GM18505 (cell line): ENCODE data around the gene GSAP.
A peak's percentile ranks its signal among the peaks of the same experiment; 100 is the strongest.
"Not testable (repeated sequence)": the region's sequence is repeated elsewhere in the genome, so short reads cannot be mapped to it uniquely, and the experiment has no call there.

Source experiments
- ATAC-seq: cut with Tn5 transposase; IDR thresholded peaks from one replicate; pipeline ENCODE4 v1.9.1; 2021; ENCODE audit not compliant: unreplicated experiment
- POLR2A ChIP-seq: IDR thresholded peaks from 4 replicates; pipeline ENCODE4 v1.6.1; 2011; ENCODE audit warnings: borderline replicate concordance; ENCODE audit not compliant: insufficient read depth, insufficient read length; ENCODE audit errors: extremely low read depth

GSAP gene

GRCh38 chr7:77352665-77353406 lies 63.3 kb downstream of the GSAP start:
- ATAC-seq: no peak
- TF ChIP-seq POLR2A: no peak

GRCh38 chr7:77351539-77352004 lies 64.6 kb downstream of the GSAP start:
- peak; percentile 90 for ATAC-seq
- TF ChIP-seq POLR2A: no peak

GRCh38 chr7:77349141-77349540 lies 67.0 kb downstream of the GSAP start:
- TF ChIP-seq POLR2A: no peak
- no peak for ATAC-seq

GRCh38 chr7:77348371-77348813 lies 67.8 kb downstream of the GSAP start:
- no peak for ATAC-seq
- TF ChIP-seq POLR2A: no peak

GRCh38 chr7:77346441-77346840 lies 69.7 kb downstream of the GSAP start:
- no peak for TF ChIP-seq POLR2A
- no peak for ATAC-seq

- ATAC-seq: not testable (repeated sequence)
Observed at GRCh38 chr7:77345426-77345825, 70.7 kb downstream of the GSAP start.

GRCh38 chr7:77339726-77340125 lies 76.4 kb downstream of the GSAP start:
- ATAC-seq: no peak
- TF ChIP-seq POLR2A: no peak

- ATAC-seq: no peak
- no peak for TF ChIP-seq POLR2A
Observed at GRCh38 chr7:77338883-77339629, 77.1 kb downstream of the GSAP start.

GRCh38 chr7:77338260-77338659 lies 77.9 kb downstream of the GSAP start:
- no peak for ATAC-seq
- no peak for TF ChIP-seq POLR2A

GRCh38 chr7:77337456-77337990 lies 78.6 kb downstream of the GSAP start:
- TF ChIP-seq POLR2A: no peak

GRCh38 chr7:77335581-77335980 lies 80.6 kb downstream of the GSAP start:
- ATAC-seq: no peak
- TF ChIP-seq POLR2A: no peak

More at GRCh38 chr7:77337456-77337990, 78.6 kb downstream of the GSAP start:
- ATAC-seq: no peak

GRCh38 chr7:77334039-77334438 lies 82.1 kb downstream of the GSAP start:
- ATAC-seq: not testable (repeated sequence)

- ATAC-seq: peak; percentile 61
- TF ChIP-seq POLR2A: no peak
Observed at GRCh38 chr7:77331938-77332695, 84.0 kb downstream of the GSAP start.
